Measurements from ENCODE around the gene CEP57. TPM values are rescaled to one million over a fixed set of nuclear protein-coding genes. Genes with fewer than 3 reads are reported as not detected.
"Not testable (repeated sequence)": the region's sequence is repeated elsewhere in the genome, so short reads cannot be mapped to it uniquely, and the experiment has no call there.

CEP57 gene
- total and polyA plus RNA-seq, 2 donors (not counting 1 experiment from before 2014, with no cell fraction given) = 30.6 to 55.8 TPM

- H3K4me1 ChIP-seq (ENCODE audit: control insufficient read depth, extremely low read depth, insufficient read depth, low read length) = no peaks in the 10 kb centered on the region
- H3K9ac ChIP-seq (ENCODE audit: insufficient read depth, low read length) = no peak overlapping the region
- no peak overlapping the region for H3K4me3 ChIP-seq (replicated peaks in 1 of 4; ENCODE audit: control extremely low read depth in 1 of 4, insufficient read depth in 1 of 4, low read depth in 3 of 4, low read length in 4 of 4)
- H3K27ac ChIP-seq (ENCODE audit: insufficient read depth, low read length) = no peak overlapping the region
- no peaks in the 10 kb centered on the region for H3K27me3 ChIP-seq (ENCODE audit: control insufficient read depth, insufficient read depth, low read length)
- no peaks in the 10 kb centered on the region for H4K20me1 ChIP-seq (ENCODE audit: control insufficient read depth, extremely low read depth, insufficient read depth, low read length)
- H3K36me3 ChIP-seq (ENCODE audit: control insufficient read depth, insufficient read depth, low read length) = peaks cover 3% of the 10 kb centered on the region
- H3K9me3 ChIP-seq (ENCODE audit: control insufficient read depth, insufficient read depth, low read depth, low read length) = no peaks in the 10 kb centered on the region
- no peaks in the 10 kb centered on the region for H3K79me2 ChIP-seq (ENCODE audit: control insufficient read depth, insufficient read depth, low read length)
- no peak for DNase-seq (ENCODE audit: low read depth in 2 of 2)
- H2AFZ ChIP-seq (ENCODE audit: low read length) = no peak overlapping the region
- no peak for TF ChIP-seq CTCF (conservative IDR thresholded peaks at IDR 0.05 in 1 of 2, IDR thresholded peaks at IDR 0.05 in 1 of 2; ENCODE audit: low read depth in 1 of 2, low read length in 2 of 2)
- no peak overlapping the region for H3K4me2 ChIP-seq (ENCODE audit: extremely low read depth, insufficient read depth, low read length)
Observed at GRCh38 chr11:95805869-95806268, 15.6 kb downstream of the CEP57 start.

GRCh38 chr11:95806464-95806863 is 16.2 kb downstream of the CEP57 start:
- H4K20me1 ChIP-seq (ENCODE audit: control insufficient read depth, extremely low read depth, insufficient read depth, low read length); H3K79me2 ChIP-seq (ENCODE audit: control insufficient read depth, insufficient read depth, low read length); H3K9me3 ChIP-seq (ENCODE audit: control insufficient read depth, insufficient read depth, low read depth, low read length); H3K4me1 ChIP-seq (ENCODE audit: control insufficient read depth, extremely low read depth, insufficient read depth, low read length); H3K4me2 ChIP-seq (ENCODE audit: extremely low read depth, insufficient read depth, low read length); H3K27ac ChIP-seq (ENCODE audit: insufficient read depth, low read length); H2AFZ ChIP-seq (ENCODE audit: low read length); H3K9ac ChIP-seq (ENCODE audit: insufficient read depth, low read length); H3K4me3 ChIP-seq (replicated peaks in 1 of 4; ENCODE audit: control extremely low read depth in 1 of 4, insufficient read depth in 1 of 4, low read depth in 3 of 4, low read length in 4 of 4); DNase-seq (ENCODE audit: low read depth in 2 of 2); H3K27me3 ChIP-seq (ENCODE audit: control insufficient read depth, insufficient read depth, low read length); H3K36me3 ChIP-seq (ENCODE audit: control insufficient read depth, insufficient read depth, low read length): not testable (repeated sequence)

- H2AFZ ChIP-seq (ENCODE audit: low read length); H3K4me2 ChIP-seq (ENCODE audit: extremely low read depth, insufficient read depth, low read length); H3K79me2 ChIP-seq (ENCODE audit: control insufficient read depth, insufficient read depth, low read length); H3K4me3 ChIP-seq (replicated peaks in 1 of 4; ENCODE audit: control extremely low read depth in 1 of 4, insufficient read depth in 1 of 4, low read depth in 3 of 4, low read length in 4 of 4); H4K20me1 ChIP-seq (ENCODE audit: control insufficient read depth, extremely low read depth, insufficient read depth, low read length); H3K36me3 ChIP-seq (ENCODE audit: control insufficient read depth, insufficient read depth, low read length); H3K4me1 ChIP-seq (ENCODE audit: control insufficient read depth, extremely low read depth, insufficient read depth, low read length); H3K27ac ChIP-seq (ENCODE audit: insufficient read depth, low read length); H3K9me3 ChIP-seq (ENCODE audit: control insufficient read depth, insufficient read depth, low read depth, low read length); DNase-seq (ENCODE audit: low read depth in 2 of 2); H3K27me3 ChIP-seq (ENCODE audit: control insufficient read depth, insufficient read depth, low read length); H3K9ac ChIP-seq (ENCODE audit: insufficient read depth, low read length): not testable (repeated sequence)
Observed at GRCh38 chr11:95811052-95811451, 20.8 kb downstream of the CEP57 start.

- TF ChIP-seq CTCF (conservative IDR thresholded peaks at IDR 0.05 in 1 of 2, IDR thresholded peaks at IDR 0.05 in 1 of 2; ENCODE audit: low read depth in 1 of 2, low read length in 2 of 2) (no peak), EZH2 (IDR thresholded peaks at IDR 0.05; ENCODE audit: low read length, missing control alignments) (no peak)
- H3K4me1 ChIP-seq (ENCODE audit: control insufficient read depth, extremely low read depth, insufficient read depth, low read length) = no peaks in the 10 kb centered on the region
- no peaks in the 10 kb centered on the region for H3K36me3 ChIP-seq (ENCODE audit: control insufficient read depth, insufficient read depth, low read length)
- H3K79me2 ChIP-seq (ENCODE audit: control insufficient read depth, insufficient read depth, low read length) = no peaks in the 10 kb centered on the region
- no peaks in the 10 kb centered on the region for H3K9me3 ChIP-seq (ENCODE audit: control insufficient read depth, insufficient read depth, low read depth, low read length)
- H2AFZ ChIP-seq (ENCODE audit: low read length) = no peak overlapping the region
- H3K4me3 ChIP-seq (replicated peaks in 1 of 4; ENCODE audit: control extremely low read depth in 1 of 4, insufficient read depth in 1 of 4, low read depth in 3 of 4, low read length in 4 of 4) = no peak overlapping the region
- no peak for DNase-seq (ENCODE audit: low read depth in 2 of 2)
- H3K27ac ChIP-seq (ENCODE audit: insufficient read depth, low read length) = no peak overlapping the region
- no peak overlapping the region for H3K9ac ChIP-seq (ENCODE audit: insufficient read depth, low read length)
- H4K20me1 ChIP-seq (ENCODE audit: control insufficient read depth, extremely low read depth, insufficient read depth, low read length) = no peaks in the 10 kb centered on the region
- no peaks in the 10 kb centered on the region for H3K27me3 ChIP-seq (ENCODE audit: control insufficient read depth, insufficient read depth, low read length)
- H3K4me2 ChIP-seq (ENCODE audit: extremely low read depth, insufficient read depth, low read length) = no peak overlapping the region
Observed at GRCh38 chr11:95816037-95816436, 25.7 kb downstream of the CEP57 start.

All from fibroblast of lung (primary cell).